ENCODE results near the gene GTF2IRD1.

- TF ChIP-seq CTCF (conservative IDR thresholded peaks at IDR 0.05 in 1 of 2, IDR thresholded peaks at IDR 0.05 in 1 of 2; ENCODE audit: extremely low read depth in 1 of 2, insufficient read depth in 1 of 2, low read depth in 1 of 2, low read length in 2 of 2) (no peak), EZH2 (IDR thresholded peaks at IDR 0.05; ENCODE audit: borderline replicate concordance, low read length) (no peak)
These were observed 71.4 kb downstream of the GTF2IRD1 start for GRCh38 chr7:74525140-74525539.

All from mammary epithelial cell (primary cell).